NCI-H510A treated with DMSO at 0.1 percent for 48 hours (cell line): Measurements from ENCODE around the gene ANKRD29.
"Not testable (repeated sequence)": the region's sequence is repeated elsewhere in the genome, so short reads cannot be mapped to it uniquely, and the experiment has no call there.

Experiments used
- DNase-seq: peaks from one replicate; lab custom pipeline; 2025; lab: John Stamatoyannopoulos, UW

The ANKRD29 gene

DNA sequence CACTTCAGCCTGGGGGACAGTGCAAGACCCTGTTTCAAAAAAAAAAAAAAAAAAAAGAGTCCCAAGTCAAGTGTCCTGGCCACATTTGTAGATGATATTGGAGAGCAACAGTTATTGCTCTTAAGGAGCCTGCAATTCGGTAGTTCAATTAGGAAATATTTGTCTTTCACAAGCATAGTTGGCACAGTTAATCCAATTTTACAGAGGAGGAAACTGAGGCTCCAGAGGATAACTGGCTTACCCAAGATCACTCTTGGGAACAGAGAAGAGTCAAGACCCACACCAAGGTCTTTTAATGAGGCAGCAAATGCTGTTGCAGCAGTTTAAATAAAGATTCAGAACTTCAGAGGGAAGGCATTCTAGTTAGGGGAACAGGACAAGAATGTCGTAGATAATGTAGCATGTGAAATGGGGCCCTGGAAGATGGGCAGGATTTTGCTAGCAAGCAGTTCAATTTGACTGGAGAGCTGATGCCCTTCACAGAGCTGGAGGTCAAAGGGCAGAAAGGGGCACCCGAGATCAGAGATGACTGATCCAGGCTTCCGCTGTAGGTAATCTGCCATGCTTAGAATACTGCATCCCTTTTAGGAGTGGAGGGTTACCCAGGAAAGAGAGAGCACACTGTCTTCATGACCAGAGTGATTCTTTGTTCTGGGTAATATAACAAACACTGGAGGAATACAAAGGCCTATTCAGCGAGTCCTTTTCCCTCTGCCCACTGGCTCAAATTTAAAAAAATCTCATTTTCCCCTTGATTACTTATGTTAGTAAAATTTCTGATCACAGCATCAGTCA, 79.4 kb downstream of the ANKRD29 start:
- no peak for DNase-seq

DNA sequence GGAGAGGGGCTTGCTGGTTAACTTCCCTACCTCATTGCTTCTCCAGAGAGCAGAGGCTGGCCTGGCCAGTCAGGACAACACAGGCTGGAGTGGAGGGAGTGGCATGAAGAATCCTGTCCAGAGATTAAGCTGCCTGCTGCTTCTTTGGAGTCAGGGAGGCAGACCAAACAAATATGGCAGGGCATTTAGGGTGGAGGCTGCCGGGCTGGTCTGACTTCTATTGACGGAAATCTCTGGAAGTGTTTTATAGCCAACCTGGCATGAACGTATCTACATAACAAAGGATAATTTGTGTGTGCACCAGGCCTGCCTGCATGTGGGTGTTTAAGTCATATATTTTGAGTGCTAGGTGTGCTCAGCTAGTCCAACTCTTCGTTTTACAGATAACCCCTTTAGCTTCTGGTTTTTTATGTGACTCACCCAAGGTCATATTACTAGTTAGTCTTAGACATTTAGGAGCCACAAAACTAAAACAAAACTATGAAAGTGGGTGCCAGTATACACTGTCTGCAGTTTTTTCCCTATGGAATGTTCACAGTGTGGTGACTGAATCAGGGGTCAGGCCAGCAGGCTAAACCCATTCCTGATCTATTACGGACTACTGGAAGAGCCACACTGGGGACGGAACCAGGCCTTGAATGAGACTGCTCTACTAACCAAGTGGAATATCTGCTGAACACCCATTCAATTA, 81.9 kb downstream of the ANKRD29 start:
- no peak for DNase-seq

DNA sequence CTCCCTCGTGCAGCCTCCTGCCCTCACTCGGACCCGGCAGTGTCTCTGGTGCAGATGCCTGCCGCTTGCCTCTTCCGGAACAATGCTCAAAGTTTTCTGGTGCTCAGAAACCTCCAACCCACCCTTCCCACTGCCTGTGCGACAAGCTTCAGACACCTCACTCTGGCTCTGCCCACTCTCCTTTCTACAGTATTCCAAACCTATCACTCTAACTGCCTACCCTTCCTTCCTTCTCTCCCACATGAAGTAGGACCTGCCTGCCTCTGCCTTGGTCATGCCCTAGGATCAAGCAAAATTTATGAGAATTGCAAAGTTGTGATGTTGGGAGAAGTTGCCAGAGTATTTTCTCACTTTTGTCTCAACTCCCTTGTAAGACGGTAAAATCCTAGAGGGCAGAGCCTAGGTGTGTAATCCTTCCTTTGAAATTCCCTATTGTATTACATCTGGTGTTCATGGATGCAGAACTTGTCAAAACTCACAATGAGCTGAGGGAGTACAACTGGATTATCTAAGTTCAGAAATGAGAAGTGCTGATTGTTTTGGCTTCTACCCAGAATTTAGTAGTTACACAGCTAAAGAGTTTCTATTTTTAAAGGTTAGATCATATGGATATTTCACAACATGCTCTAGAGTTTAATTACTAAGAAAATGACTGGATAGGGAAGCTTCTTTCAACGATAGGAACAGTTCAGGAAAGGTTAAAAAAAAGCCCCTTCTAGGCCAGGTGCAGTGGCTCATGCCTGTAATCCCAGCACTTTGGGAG, 83.6 kb downstream of the ANKRD29 start:
- DNase-seq, result no peak

DNA sequence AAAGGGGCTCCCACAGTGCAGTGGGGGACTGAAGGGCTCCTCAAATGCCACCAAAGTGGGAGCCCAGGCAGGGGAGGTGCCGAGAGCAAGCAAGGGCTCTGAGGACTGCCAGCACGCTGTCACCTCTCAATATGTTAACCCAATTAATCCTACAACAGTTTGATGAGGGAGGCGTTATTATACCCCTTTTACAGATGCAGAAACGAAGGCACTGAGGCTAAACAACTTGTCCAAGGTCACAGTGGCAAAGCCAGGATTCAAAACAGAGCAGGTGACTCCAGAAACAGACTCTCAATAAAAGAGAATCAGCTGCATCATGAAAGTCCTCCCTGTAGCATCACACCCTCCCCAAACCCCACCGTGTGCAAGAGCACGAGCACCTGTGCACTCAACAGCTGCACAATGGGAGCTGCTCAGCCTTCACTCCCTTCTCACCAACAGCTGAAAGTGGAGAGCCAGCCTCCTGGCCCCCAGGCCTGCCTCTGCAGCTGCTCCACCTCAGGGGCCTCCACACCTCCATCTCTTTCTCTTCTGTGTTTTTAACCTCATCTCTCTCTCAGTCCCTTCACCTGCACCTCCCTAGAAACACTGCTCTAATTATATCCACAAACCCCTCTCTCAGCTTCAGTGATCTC, 84.5 kb downstream of the ANKRD29 start:
- DNase-seq, result no peak

DNA sequence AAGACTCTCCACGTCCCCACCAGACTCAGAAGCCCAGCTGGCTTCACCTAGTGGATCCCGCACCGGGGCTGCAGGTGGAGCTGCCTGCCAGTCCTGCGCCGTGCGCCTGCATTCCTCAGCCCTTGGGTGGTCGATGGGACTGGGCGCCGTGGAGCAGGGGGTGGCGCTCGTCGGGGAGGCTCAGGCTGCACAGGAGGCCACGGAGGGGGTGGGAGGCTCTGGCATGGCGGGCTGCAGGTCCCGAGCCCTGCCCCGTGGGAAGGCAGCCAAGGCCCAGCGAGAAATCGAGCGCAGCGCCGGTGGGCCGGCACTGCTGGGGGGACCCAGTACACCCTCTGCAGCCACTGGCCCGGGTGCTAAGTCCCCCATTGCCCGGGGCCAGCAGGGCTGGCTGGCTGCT, 85.2 kb downstream of the ANKRD29 start:
- not testable (repeated sequence) for DNase-seq

DNA sequence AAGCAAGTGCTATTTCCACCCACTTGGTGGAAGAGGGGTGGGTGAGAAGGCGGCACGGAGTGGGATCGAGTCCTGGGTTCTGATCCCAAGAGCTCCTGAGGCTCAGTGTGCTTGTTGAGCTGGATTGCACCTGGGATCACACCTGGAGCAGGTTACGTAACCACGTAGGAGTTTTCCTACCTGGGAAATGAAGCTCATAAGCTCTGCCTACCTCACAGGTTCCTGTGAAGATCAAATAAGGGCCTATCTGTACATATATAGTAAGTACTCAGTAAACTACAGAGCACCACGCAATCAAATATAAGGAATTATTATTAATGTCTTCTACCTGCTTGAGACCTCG, 87.4 kb downstream of the ANKRD29 start:
- peak; percentile 26 for DNase-seq

DNA sequence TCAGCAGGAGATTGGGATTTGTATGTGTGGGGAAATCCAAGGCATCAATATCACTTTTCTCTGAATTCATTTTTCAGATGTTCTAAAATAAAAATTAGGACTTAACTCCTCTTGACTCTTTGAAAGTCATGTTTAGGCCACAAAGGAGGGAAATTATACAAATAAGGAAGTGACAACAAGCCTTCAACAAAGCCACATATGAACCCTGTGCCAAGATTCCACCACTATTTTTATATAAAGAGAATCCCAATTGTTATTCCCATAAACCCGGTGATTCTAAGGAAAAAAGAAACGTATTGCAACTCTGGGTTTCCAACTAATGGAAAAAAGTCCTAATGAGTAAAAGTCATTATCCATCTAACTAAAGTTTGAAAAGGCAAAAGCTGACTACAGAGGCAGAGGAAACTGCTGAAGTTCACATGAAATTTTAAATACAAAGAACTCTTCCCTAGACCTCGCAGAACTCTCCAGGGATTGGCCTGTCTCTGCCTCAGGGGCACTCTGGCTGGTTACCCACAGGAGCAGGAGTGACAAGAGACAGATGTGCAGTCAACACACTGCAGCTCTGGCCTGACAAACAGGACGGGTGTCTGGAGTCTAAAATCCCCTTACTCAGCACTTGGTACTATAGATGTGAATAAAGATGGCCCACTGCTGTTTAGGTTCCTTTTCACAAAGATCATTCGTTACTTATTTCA, 88.0 kb downstream of the ANKRD29 start:
- no peak for DNase-seq

DNA sequence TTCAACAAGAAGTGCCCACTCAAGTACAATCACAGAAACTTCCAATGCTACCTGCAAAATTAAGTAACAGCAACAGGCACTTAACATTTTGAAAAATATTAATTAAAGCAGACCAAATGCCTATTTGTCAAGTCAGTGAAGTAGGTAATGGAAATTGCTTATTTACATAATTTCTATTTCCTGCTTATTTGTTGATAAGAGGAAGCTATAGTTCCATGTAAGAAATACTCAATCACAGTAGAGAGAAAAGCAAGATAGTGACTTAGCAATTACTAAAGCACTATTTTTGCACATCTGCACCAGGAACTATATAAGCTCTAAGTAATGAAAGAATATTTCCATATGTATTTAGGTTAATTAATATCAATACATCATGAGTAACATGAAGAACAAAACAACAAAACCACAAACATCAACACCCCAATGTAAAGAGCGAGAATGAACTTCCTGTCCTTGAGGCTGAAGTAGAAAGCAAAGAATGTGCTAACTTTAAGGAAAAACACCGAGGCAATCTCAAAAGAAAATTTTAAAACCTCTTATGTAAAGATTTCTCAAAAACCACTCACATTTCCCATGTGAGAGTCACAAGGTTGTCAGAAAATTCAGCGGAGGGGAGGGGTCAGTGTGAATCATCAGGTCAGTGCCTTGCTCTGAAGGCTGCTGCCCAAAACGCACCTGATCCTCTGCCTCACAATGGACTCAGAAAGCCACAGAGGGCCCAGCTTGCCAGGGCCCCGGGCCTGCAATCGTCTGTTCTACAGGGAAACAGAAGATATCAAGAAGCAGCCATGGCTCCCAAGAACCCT, 88.9 kb downstream of the ANKRD29 start:
- DNase-seq, result no peak

DNA sequence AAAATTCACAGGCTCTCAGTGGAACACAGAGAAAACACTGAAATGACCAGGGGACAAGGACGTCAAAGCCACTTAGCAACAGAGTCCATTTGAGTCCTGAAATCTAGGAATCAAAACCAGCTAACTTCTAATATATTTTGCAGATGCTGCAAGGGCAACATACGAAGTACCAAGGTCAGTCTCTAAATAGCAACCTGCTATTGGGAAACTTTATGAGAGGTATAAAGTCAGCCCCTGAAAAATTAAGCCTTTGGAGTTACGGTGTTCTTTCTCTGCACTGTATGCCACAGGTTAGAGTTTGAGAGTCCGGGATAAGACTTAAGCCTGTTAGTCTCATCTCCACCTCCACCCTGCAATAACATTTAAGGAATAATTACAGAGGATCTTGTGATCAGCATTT, 89.7 kb downstream of the ANKRD29 start:
- no peak for DNase-seq

DNA sequence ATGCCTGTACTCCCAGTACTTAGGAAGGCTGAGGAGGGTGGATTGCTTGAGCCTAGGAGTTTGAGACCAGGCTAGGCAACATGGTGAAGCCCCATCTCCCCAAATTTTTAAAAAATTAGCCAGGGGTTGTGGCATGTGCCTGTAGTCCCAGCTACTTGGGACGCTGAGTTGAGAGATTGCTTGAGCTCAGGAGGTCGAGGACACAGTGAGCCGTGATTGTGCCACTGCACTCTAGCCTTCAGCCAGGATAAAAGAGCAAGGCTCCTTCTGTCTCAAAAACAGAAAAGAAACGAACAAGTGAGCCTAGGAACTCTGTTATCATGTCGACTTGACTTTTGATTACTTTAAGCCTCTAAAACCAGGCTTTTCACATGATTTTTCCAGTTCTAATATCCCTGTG, 90.1 kb downstream of the ANKRD29 start:
- DNase-seq, result no peak

DNA sequence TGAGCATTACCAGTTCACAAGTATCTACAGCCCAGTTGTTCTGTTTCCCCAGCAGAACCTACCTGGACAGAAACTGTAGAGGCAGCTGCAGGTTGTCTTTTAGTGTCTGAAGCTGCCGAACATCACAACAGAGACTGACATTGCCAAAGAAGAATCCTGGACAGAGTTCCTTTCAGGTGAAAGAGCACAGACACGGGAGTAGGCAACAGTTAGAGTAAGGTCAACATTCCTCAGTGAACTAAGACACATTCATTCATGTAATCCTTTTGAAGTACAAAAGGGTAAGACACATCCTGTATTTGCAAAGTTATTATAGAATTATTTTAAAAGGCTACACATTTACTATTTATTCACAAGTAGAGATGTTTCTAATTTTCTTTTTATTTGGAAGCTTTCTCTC, 90.7 kb downstream of the ANKRD29 start:
- no peak for DNase-seq

DNA sequence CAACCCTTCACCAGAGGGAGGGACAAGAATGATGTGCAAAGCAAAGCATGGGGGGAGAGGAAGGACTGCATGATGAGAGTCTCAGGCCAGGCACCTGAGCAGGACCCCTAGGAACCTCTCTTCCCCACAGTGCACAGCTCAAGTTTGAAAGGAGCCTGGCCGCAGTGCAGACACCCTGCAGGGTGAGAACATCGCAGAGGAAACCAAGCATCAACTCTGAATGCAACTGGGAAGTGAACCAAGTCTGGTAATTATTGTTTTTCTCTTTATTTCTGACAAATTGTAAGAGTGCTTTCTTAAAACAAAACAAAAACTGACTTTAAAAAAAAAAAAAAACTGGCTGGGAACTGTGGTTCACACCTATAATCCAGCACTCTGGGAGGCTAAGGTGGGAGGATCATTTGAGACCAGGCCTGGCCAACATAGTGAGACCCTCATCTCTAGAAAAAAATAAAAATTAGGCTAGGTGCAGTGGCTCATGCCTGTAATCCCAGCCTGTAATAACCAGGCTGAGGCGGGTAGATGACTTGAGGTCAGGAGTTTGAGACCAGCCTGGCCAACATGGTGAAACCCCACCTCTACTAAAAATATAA, 91.7 kb downstream of the ANKRD29 start:
- no peak for DNase-seq

DNA sequence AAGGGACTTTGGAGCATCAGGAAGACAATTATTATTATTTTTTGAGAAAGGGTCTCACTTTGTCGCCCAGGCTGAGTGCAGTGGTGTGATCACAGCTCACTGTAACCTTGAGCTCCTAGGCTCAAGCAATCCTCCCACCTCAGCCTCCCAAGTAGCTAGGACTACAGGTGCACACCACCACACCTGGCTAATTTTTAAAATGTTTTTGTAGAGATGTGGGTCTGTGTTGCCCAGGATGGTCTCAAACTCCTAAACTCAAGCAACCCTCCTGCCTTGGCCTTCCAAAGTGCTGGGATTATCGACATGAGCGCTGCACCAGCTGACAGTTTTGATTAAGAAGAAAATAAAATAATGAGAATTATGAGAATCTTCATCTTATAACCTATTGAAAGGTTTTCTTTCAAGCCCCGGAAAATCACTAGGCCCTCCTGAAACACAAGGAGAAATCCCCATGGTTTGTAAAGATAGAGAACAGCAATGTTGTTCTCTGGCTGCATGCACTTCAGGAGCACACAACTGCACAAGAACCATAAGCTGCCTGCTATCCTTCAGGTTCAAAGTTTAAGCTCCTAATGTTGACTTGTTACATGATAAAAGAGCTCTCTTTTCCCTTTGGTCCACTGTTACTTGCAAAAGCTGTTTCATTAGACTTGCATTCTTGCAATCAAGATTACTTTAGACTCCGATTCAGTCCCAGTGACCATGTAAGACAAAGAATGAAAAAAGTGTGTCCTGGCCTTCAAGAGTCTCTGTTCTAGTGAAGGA, 93.2 kb downstream of the ANKRD29 start:
- no peak for DNase-seq

DNA sequence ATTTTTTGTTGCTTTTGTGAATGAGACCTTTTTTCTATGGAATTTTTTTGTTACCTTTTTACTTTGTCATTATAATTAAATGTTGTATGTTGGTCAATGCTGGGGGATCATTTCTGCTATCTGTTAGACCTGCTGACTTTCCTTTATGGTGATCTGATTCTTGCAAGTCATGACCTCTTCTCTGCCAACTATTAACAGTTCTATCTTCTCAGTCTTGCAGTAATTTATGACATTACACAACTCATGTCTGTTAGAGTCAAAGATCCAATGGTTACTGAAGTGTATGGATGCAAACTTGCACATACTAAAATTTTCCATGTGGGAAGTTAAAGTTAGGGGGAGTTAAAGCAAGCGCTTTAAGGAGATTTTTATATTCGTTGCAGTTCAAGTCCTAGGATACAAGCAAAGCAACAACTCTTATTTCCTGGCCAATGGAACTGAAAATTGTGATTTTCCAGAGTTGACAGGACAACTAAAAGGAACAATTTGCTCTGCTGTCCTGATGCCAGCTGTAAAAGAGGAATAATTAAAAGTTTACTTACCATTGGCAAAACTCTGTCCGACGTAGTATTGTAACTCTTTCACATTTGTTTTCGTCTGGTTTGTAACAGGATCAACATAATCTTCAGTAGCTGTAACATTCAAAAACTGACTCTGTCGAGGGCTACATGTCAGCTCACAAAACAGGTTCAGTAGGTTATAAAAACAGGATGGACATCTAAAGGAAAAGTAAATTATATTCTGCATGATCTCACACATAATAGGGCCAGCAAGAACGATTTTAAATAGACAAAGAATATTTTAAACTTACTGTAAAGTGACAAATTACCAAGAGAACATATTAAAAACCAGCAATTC, 94.2 kb downstream of the ANKRD29 start:
- no peak for DNase-seq

DNA sequence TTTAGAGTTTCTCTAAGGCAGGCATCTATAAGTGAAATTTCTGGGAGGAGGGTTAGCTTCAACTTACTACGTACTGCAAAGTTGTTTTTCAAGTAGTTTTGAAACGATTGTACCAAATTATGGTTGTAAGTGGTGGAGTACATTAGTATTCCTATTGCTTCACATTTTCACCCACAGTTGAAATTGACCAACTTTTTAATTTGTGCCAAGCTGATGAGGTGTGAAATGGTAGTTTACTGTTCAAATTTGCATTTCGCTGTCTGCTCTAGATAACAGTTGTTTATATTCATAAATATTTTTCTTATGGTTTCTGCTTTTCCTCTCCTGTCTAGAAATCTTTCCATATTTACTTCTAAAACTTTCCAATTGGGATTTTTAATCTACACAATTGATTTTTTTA, 95.0 kb downstream of the ANKRD29 start:
- DNase-seq, result no peak

DNA sequence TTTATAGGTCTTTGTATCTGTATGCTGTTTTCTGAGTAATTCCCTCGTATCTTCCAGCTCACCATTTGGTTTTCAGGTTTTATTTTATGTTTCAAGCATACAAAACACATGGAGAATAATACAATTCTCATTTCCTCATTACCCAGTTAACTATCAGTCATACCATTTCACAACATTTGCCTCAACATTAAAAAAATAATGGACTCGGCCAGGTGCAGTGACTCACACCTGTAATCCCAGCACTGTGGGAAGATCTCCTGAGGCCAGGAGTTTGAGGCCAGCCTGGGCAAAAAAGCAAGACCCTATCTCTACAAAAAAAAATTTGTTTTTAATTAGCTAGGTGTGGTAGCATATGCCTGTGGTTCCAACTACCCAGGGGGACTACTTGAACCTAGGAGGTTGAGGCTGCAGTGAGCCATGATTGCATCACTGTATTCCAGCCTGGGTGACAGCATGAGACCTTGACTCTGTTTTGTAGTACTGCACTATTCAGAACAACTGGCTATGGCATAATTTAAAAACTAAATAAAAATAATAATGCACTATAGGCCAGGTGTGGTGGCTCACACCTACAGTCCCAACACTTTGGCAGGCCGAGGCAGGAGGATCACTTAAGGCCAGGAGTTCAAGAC, 96.7 kb downstream of the ANKRD29 start:
- no peak for DNase-seq

DNA sequence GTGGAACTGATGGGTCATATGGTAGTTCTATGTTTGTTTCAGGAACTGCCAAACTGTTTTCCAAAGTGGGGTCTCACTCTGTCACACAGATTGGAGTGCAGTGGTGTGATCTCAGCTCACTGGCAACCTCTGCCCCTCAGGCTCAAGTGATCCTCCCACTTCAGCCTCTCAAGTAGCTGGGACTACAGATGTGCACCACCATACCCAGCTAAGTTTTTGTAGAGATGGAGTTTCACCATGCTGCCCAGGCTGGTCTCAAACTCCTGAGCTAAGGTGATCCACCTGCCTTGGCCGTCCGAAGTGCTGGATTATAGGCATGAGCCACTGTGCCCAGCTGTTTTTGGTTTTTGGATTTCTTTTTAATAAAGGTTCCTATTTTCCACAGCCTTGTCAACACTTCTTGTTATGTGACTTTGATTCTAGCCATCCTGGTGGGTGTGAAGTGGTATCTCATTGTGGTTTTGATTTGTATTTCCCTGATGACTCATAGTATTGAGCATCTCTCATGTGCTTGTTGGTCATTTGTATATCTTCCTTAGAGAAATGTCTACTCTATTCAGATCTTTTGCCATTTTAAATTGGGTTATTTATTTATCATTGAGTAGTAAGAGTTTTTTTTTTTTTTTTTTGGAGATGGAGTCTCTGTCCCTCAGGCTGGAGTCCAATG, 99.2 kb downstream of the ANKRD29 start:
- no peak for DNase-seq

DNA sequence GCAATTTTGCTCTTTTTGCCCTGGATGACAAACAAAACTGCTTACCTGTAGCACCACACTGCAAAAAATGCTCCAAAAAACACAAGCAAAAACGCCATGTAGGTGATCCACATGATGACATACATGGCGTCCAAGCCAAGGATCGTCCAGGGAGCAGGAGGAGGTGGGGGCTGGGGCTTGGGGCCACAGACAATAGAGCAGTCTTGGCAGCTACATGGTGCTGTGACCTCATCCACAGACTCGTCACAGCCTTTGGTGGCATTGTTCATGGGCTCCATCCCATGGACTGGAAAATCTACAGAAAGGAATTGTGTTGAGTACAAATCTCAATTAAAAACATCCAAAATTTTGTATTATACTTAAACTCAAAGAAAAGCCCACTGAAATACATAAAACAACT, 102.5 kb downstream of the ANKRD29 start:
- no peak for DNase-seq
